ENCODE data around the gene NEK5. TPM values are rescaled to one million over a fixed set of nuclear protein-coding genes. Genes with fewer than 3 reads are reported as not detected.

The NEK5 gene
- total and polyA plus RNA-seq, 2 of the 8 experiments (the other 6 are each of a cell fraction or from before 2014, with no cell fraction given): 0.12 to 0.35 TPM

GRCh38 chr13:52003541-52003940, 125.3 kb downstream of the NEK5 start (continued):
- no peak for TF ChIP-seq CHD7 (IDR thresholded peaks at IDR 0.05; ENCODE audit: insufficient replicate concordance, low read length)
- no peak for TF ChIP-seq RBBP5 (IDR thresholded peaks at IDR 0.05; ENCODE audit: borderline replicate concordance, low read depth, low read length)
- TF ChIP-seq CTCF (IDR thresholded peaks at IDR 0.05; ENCODE audit: control extremely low read depth in 1 of 3, insufficient read depth in 1 of 3, low read depth in 1 of 3, low read length in 3 of 3): peak in 2 of 3 experiments; percentile 27 to 38; a peak in 3 of 4 replicates
- TF ChIP-seq HDAC6 (IDR thresholded peaks at IDR 0.05; ENCODE audit: low read depth, low read length): no peak
- no peak for TF ChIP-seq CTBP2 (IDR thresholded peaks at IDR 0.05; ENCODE audit: borderline replicate concordance, insufficient read depth, insufficient read length, low read length)
- no peak for TF ChIP-seq GABPA (IDR thresholded peaks at IDR 0.05; ENCODE audit: borderline replicate concordance, insufficient read depth, low read length)
- no peak for TF ChIP-seq EGR1 (IDR thresholded peaks at IDR 0.05; ENCODE audit: borderline replicate concordance, low read depth, low read length)
- TF ChIP-seq, protein P1, sequence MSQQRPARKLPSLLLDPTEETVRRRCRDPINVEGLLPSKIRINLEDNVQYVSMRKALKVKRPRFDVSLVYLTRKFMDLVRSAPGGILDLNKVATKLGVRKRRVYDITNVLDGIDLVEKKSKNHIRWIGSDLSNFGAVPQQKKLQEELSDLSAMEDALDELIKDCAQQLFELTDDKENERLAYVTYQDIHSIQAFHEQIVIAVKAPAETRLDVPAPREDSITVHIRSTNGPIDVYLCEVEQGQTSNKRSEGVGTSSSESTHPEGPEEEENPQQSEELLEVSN (IDR thresholded peaks at IDR 0.05): no peak

Measured in H1 (cell line).